ENCODE measurements around the gene DLL1. TPM values are rescaled to one million over a fixed set of nuclear protein-coding genes. Genes with fewer than 3 reads are reported as not detected.

The DLL1 gene
- polyA plus RNA-seq, 4 donors, result 9.2 to 13.7 (median 10.2) TPM

GRCh38 chr6:170283212-170284081 lies 7.4 kb downstream of the DLL1 start:
- DNase-seq (ENCODE audit: low read depth in 4 of 4, low spot score in 3 of 4), result no peak

- no peak for DNase-seq (ENCODE audit: low read depth in 4 of 4, low spot score in 3 of 4)
Observed at GRCh38 chr6:170282512-170283158, 8.2 kb downstream of the DLL1 start.

- DNase-seq (ENCODE audit: low read depth in 4 of 4, low spot score in 3 of 4), result no peak
Observed at GRCh38 chr6:170281331-170282292, 9.3 kb downstream of the DLL1 start.

- no peak for DNase-seq (ENCODE audit: low read depth in 4 of 4, low spot score in 3 of 4)
Observed at GRCh38 chr6:170280689-170281045, 10.2 kb downstream of the DLL1 start.

- no peak for DNase-seq (ENCODE audit: low read depth in 4 of 4, low spot score in 3 of 4)
Observed at GRCh38 chr6:170279977-170280688, 10.7 kb downstream of the DLL1 start.

- no peak for DNase-seq (ENCODE audit: low read depth in 4 of 4, low spot score in 3 of 4)
Observed at GRCh38 chr6:170279426-170279825, 11.5 kb downstream of the DLL1 start.

- DNase-seq (ENCODE audit: low read depth in 4 of 4, low spot score in 3 of 4), result no peak
Observed at GRCh38 chr6:170278743-170279094, 12.2 kb downstream of the DLL1 start.

GRCh38 chr6:170277893-170278742 lies 12.8 kb downstream of the DLL1 start:
- no peak for DNase-seq (ENCODE audit: low read depth in 4 of 4, low spot score in 3 of 4)

- DNase-seq (ENCODE audit: low read depth in 4 of 4, low spot score in 3 of 4), result no peak
Observed at GRCh38 chr6:170276369-170277057, 14.4 kb downstream of the DLL1 start.

GRCh38 chr6:170274713-170275560 lies 15.9 kb downstream of the DLL1 start:
- DNase-seq (ENCODE audit: low read depth in 4 of 4, low spot score in 3 of 4), result no peak

- no peak for DNase-seq (ENCODE audit: low read depth in 4 of 4, low spot score in 3 of 4)
Observed at GRCh38 chr6:170273681-170274080, 17.2 kb downstream of the DLL1 start.

GRCh38 chr6:170273191-170273590 lies 17.7 kb downstream of the DLL1 start:
- no peak for DNase-seq (ENCODE audit: low read depth in 4 of 4, low spot score in 3 of 4)

- no peak for DNase-seq (ENCODE audit: low read depth in 4 of 4, low spot score in 3 of 4)
Observed at GRCh38 chr6:170272341-170273065, 18.4 kb downstream of the DLL1 start.

- DNase-seq (ENCODE audit: low read depth in 4 of 4, low spot score in 3 of 4), result no peak
Observed at GRCh38 chr6:170271771-170272314, 19.0 kb downstream of the DLL1 start.

- no peak for DNase-seq (ENCODE audit: low read depth in 4 of 4, low spot score in 3 of 4)
Observed at GRCh38 chr6:170270984-170271593, 19.8 kb downstream of the DLL1 start.

GRCh38 chr6:170269846-170270541 lies 20.9 kb downstream of the DLL1 start:
- DNase-seq (ENCODE audit: low read depth in 4 of 4, low spot score in 3 of 4), result no peak
